Upper lobe of left lung (tissue), 6 donors: ENCODE data around the gene BMP8A. TPM values are rescaled to one million over a fixed set of nuclear protein-coding genes. Genes with fewer than 3 reads are reported as not detected.

Experiments
- ATAC-seq, 2 donors: fragments of 200-7000 bp; cut with Tn5 transposase; one replicate each; pipeline ENCODE4 v1.9.1; 2022; ENCODE audit warnings: mild to moderate bottlenecking in 2 of 2, moderate library complexity in 2 of 2; ENCODE audit not compliant: low FRiP score in 2 of 2
- DNase-seq, 2 donors: peaks; one replicate each; pipeline ENCODE4 v3.0.0-alpha.2; 2019 to 2020
- H3K27ac ChIP-seq, 4 donors: fragments of 200-600 bp; sonication (generic); one replicate each; pipeline ENCODE4 v1.5.1; 2016 to 2019
- H3K27me3 ChIP-seq, 4 donors: fragments of 200-600 bp; sonication (generic); one replicate each; pipeline ENCODE4 v1.5.1; 2017 to 2019
- H3K36me3 ChIP-seq, 4 donors: fragments of 200-600 bp; sonication (generic); one replicate each; pipeline ENCODE4 v1.5.1; 2016 to 2019
- H3K4me1 ChIP-seq, 4 donors: fragments of 200-600 bp; sonication (generic); one replicate each; pipeline ENCODE4 v1.5.1; 2018 to 2019
- H3K4me3 ChIP-seq, 4 donors: fragments of 200-600 bp; sonication (generic); one replicate each; pipeline ENCODE4 v1.5.1; 2017 to 2019; ENCODE audit warnings: mild to moderate bottlenecking in 2 of 4, moderate library complexity in 1 of 4
- H3K9me3 ChIP-seq, 4 donors: fragments of 200-600 bp; sonication (generic); one replicate each; pipeline ENCODE4 v1.5.1; 2018 to 2019
- EP300 ChIP-seq, 4 donors: sonication (generic); formaldehyde crosslinking; IDR thresholded peaks; one replicate each; pipeline ENCODE4 v1.5.1; 2017; ENCODE audit warnings: antibody characterized with exemption in 4 of 4, control low read depth in 2 of 4
- POLR2A ChIP-seq, 4 donors: fragments of 450-650 bp; IDR thresholded peaks; one replicate each; pipeline ENCODE4 v1.5.1; 2016 to 2017; ENCODE audit warnings: antibody characterized with exemption in 4 of 4, mild to moderate bottlenecking in 2 of 4
- POLR2AphosphoS5 ChIP-seq, 2 donors: sonication (generic); formaldehyde crosslinking; IDR thresholded peaks; one replicate each; pipeline ENCODE4 v1.5.1; 2017; ENCODE audit warnings: antibody characterized with exemption in 2 of 2
- WGBS, 2 donors: methylation state at CpG; one replicate each; pipeline ENCODE4 v1.1.5; 2017 to 2018; 5-methylcytosine and 5-hydroxymethylcytosine counted together
- total RNA-seq, 6 donors: library from RNA; depleted of rRNA in 4 of 6; stranded (reverse); fragments of >200 nt in 4 of 6; gene quantifications; one replicate each; pipeline versions ENCODE4 v1.1.0 to v1.2.1, GENCODE V29; 2016 to 2021
- TF ChIP-seq, protein P1 (sequence below), 6 experiments: fragments of 450-650 bp in 4 of 6; fragments of 200-600 bp in 2 of 6; sonication (generic) in 2 of 6; IDR thresholded peaks; one replicate each; pipeline ENCODE4 v1.5.1; 2016 to 2019; ENCODE audit warnings: antibody characterized with exemption in 6 of 6
- donor health status: DM: no; HTN: no; CAD: no; lungs with moderate emphysema.
- donor health status: DM: no; HTN: yes; CAD: no; lungs with severe emphysema.

Gene BMP8A
- total RNA-seq, 6 donors from 2014 or later, result 0.30 to 1.4 (median 0.88) TPM; not detected in 1

- Histone ChIP-seq H3K4me3 (no peak overlapping the region), H3K36me3 (peaks cover 68 to 100% (median 94%) of the 10 kb centered on the region in 4 donors), H3K9me3 (no peaks in the 10 kb centered on the region), H3K27ac (peak overlapping the region in 1 of 4 donors; percentile 48), H3K27me3 (no peaks in the 10 kb centered on the region), H3K4me1 (peaks cover 0 to 12% (median 0%) of the 10 kb centered on the region in 4 donors)
- WGBS, 2 donors, result 69 to 74% methylated on average over 9 to 10 of the region's 10 CpGs
- ATAC-seq (no peak), DNase-seq (no peak)
- no peak for TF ChIP-seq EP300 (IDR thresholded peaks at IDR 0.05)
- no peak for TF ChIP-seq POLR2A (IDR thresholded peaks at IDR 0.05)
- TF ChIP-seq, protein P1, sequence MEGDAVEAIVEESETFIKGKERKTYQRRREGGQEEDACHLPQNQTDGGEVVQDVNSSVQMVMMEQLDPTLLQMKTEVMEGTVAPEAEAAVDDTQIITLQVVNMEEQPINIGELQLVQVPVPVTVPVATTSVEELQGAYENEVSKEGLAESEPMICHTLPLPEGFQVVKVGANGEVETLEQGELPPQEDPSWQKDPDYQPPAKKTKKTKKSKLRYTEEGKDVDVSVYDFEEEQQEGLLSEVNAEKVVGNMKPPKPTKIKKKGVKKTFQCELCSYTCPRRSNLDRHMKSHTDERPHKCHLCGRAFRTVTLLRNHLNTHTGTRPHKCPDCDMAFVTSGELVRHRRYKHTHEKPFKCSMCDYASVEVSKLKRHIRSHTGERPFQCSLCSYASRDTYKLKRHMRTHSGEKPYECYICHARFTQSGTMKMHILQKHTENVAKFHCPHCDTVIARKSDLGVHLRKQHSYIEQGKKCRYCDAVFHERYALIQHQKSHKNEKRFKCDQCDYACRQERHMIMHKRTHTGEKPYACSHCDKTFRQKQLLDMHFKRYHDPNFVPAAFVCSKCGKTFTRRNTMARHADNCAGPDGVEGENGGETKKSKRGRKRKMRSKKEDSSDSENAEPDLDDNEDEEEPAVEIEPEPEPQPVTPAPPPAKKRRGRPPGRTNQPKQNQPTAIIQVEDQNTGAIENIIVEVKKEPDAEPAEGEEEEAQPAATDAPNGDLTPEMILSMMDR (IDR thresholded peaks at IDR 0.05), result no peak
- TF ChIP-seq POLR2AphosphoS5 (IDR thresholded peaks at IDR 0.05), result no peak
Measured at GRCh38 chr1:39450956-39451606, 40.4 kb upstream of the BMP8A start.

DNA sequence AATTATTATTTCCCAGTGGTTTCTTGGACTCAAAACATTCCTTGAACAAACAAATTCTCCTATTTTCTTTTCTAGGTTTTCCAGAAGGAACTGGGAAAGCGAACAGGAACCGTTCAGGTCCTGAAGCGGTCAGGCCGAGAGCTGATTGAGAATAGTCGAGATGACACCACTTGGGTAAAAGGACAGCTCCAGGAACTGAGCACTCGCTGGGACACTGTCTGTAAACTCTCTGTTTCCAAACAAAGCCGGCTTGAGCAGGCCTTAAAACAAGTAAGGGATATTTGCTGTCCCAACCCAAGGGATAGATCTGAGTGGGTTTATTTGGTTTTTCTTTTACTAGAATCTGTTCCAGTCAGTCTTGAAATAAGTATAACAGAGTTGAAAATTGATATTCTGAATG is 39.4 kb upstream of the BMP8A start:
- H3K9me3 ChIP-seq, result no peaks in the 10 kb centered on the region
- no peak for ATAC-seq
- H3K4me1 ChIP-seq, result peaks cover 0 to 12% (median 0%) of the 10 kb centered on the region in 4 donors
- H3K36me3 ChIP-seq, result peaks cover 75 to 100% (median 97%) of the 10 kb centered on the region in 4 donors
- H3K27ac ChIP-seq, result peak overlapping the region in 1 of 4 donors; percentile 48
- TF ChIP-seq POLR2AphosphoS5 (IDR thresholded peaks at IDR 0.05) (no peak), EP300 (IDR thresholded peaks at IDR 0.05) (no peak), POLR2A (IDR thresholded peaks at IDR 0.05) (no peak)
- TF ChIP-seq, protein P1 (IDR thresholded peaks at IDR 0.05), result no peak
- no peak for DNase-seq
- H3K27me3 ChIP-seq, result no peaks in the 10 kb centered on the region
- 89 to 96% methylated on average over 7 of the region's 7 CpGs for WGBS, 2 donors
- H3K4me3 ChIP-seq, result no peak overlapping the region

DNA sequence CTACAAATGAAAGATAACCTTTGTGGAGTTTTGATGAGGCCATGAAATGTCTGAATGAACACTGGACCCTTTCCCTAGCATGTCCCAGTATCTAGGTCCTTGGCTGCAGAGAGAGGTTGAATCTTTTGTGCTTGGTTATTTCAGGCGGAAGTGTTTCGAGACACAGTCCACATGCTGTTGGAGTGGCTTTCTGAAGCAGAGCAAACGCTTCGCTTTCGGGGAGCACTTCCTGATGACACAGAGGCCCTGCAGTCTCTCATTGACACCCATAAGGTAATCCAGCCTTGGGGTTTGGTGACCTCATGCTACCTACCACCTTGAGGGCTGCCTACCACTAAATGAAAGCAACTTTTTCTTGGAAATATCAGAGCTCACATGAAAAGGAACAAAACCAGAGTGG is 38.9 kb upstream of the BMP8A start:
- DNase-seq, result no peak
- 83 to 86% methylated on average over 4 to 5 of the region's 5 CpGs for WGBS, 2 donors
- peaks cover 76 to 100% (median 97%) of the 10 kb centered on the region in 4 donors for H3K36me3 ChIP-seq

GRCh38 chr1:39453603-39454002 is 37.8 kb upstream of the BMP8A start:
- peak in 1 of 2 donors; percentile 67 for ATAC-seq
- Histone ChIP-seq H3K36me3 (peaks cover 76 to 100% (median 97%) of the 10 kb centered on the region in 4 donors), H3K4me3 (no peak overlapping the region), H3K4me1 (peaks cover 0 to 12% (median 0%) of the 10 kb centered on the region in 4 donors), H3K27me3 (no peaks in the 10 kb centered on the region), H3K9me3 (no peaks in the 10 kb centered on the region), H3K27ac (no peak overlapping the region)
- 71 to 72% methylated on average over 8 of the region's 8 CpGs for WGBS, 2 donors
- peak in 1 of 2 donors; percentile 69 for DNase-seq
- no peak for TF ChIP-seq EP300 (IDR thresholded peaks at IDR 0.05)
- TF ChIP-seq, protein P1 (IDR thresholded peaks at IDR 0.05), result no peak
- no peak for TF ChIP-seq POLR2A (IDR thresholded peaks at IDR 0.05)
- no peak for TF ChIP-seq POLR2AphosphoS5 (IDR thresholded peaks at IDR 0.05)

More for the DNA sequence above, 38.9 kb upstream of the BMP8A start:
- peak overlapping the region in 1 of 4 donors; percentile 17 for H3K27ac ChIP-seq
- no peaks in the 10 kb centered on the region for H3K27me3 ChIP-seq
- H3K9me3 ChIP-seq, result no peaks in the 10 kb centered on the region
- H3K4me3 ChIP-seq, result no peak overlapping the region
- H3K4me1 ChIP-seq, result peaks cover 0 to 12% (median 0%) of the 10 kb centered on the region in 4 donors
- TF ChIP-seq EP300 (IDR thresholded peaks at IDR 0.05) (no peak), POLR2A (IDR thresholded peaks at IDR 0.05) (no peak), POLR2AphosphoS5 (IDR thresholded peaks at IDR 0.05) (no peak)
- TF ChIP-seq, protein P1 (IDR thresholded peaks at IDR 0.05), result no peak
- ATAC-seq, result no peak
